GM21367 (cell line): ENCODE measurements around the gene LRG1.

Experiments
- ATAC-seq: cut with Tn5 transposase; IDR thresholded peaks from one replicate; pipeline ENCODE4 v1.9.1; 2021; ENCODE audit not compliant: unreplicated experiment

The LRG1 gene

GRCh38 chr19:4539693-4540581 lies at the start of gene LRG1:
LRG1 (minus strand) TSS chr19:4540036; CDS start chr19:4540013, 23 bp downstream.
- no peak for ATAC-seq

GRCh38 chr19:4588291-4588761 lies 48.5 kb upstream of the LRG1 start:
- no peak for ATAC-seq

- no peak for ATAC-seq
Measured at GRCh38 chr19:4587527-4587926, 47.7 kb upstream of the LRG1 start.

- no peak for ATAC-seq
Measured at GRCh38 chr19:4586691-4587090, 46.9 kb upstream of the LRG1 start.

GRCh38 chr19:4586245-4586644 lies 46.4 kb upstream of the LRG1 start:
- no peak for ATAC-seq

- no peak for ATAC-seq
Measured at GRCh38 chr19:4585556-4585955, 45.7 kb upstream of the LRG1 start.

GRCh38 chr19:4584670-4585460 lies 45.0 kb upstream of the LRG1 start:
- no peak for ATAC-seq

- ATAC-seq: no peak
Measured at GRCh38 chr19:4583961-4584669, 44.3 kb upstream of the LRG1 start.

- no peak for ATAC-seq
Measured at GRCh38 chr19:4582980-4583842, 43.4 kb upstream of the LRG1 start.

GRCh38 chr19:4581666-4582553 lies 42.1 kb upstream of the LRG1 start:
- ATAC-seq: no peak

GRCh38 chr19:4580961-4581665 lies 41.3 kb upstream of the LRG1 start:
- ATAC-seq: no peak

GRCh38 chr19:4580021-4580901 lies 40.4 kb upstream of the LRG1 start:
- no peak for ATAC-seq

- no peak for ATAC-seq
Measured at GRCh38 chr19:4579389-4579788, 39.6 kb upstream of the LRG1 start.

- ATAC-seq: no peak
Measured at GRCh38 chr19:4578552-4579248, 38.9 kb upstream of the LRG1 start.

- no peak for ATAC-seq
Measured at GRCh38 chr19:4577020-4577782, 37.4 kb upstream of the LRG1 start.
